NCI-H1694 (cell line): ENCODE results near the gene SLC9A9.
"Not testable (repeated sequence)": the region's sequence is repeated elsewhere in the genome, so short reads cannot be mapped to it uniquely, and the experiment has no call there.

ENCODE experiments used
- DNase-seq: peaks from one replicate; lab custom pipeline; 2025; lab: John Stamatoyannopoulos, UW

SLC9A9 gene

GRCh38 chr3:143287403-143287802 lies 560.9 kb downstream of the SLC9A9 start:
- DNase-seq = no peak

DNA sequence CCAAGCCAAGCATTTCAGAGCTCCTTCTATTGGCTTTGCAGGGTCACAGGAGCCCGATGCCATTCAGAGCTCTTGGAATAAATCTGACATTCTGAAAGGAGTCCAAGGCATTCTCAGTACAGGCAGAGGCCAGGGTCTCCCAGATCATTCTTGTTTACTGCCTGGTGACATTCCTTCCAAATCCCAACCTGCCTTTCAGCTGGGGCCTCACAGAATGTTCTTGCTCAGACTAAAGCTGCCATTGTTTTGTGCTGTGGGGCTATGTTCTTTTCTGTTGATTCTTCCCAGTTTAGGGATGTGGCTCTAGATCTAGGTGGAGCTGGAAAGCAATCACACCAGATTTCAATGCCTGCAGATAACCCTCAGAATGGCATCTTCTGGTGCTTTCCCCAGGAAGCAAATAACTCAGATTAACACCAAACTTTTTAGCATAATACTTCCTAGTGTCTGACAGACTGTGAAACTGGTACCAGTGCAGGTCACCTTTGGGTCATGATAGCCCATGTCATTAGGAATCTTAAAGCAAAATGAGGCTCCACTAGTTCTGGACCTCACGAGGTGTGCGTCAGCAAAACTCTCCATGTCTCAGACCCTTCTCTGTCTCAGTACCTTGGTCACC lies 561.8 kb downstream of the SLC9A9 start:
- no peak for DNase-seq

DNA sequence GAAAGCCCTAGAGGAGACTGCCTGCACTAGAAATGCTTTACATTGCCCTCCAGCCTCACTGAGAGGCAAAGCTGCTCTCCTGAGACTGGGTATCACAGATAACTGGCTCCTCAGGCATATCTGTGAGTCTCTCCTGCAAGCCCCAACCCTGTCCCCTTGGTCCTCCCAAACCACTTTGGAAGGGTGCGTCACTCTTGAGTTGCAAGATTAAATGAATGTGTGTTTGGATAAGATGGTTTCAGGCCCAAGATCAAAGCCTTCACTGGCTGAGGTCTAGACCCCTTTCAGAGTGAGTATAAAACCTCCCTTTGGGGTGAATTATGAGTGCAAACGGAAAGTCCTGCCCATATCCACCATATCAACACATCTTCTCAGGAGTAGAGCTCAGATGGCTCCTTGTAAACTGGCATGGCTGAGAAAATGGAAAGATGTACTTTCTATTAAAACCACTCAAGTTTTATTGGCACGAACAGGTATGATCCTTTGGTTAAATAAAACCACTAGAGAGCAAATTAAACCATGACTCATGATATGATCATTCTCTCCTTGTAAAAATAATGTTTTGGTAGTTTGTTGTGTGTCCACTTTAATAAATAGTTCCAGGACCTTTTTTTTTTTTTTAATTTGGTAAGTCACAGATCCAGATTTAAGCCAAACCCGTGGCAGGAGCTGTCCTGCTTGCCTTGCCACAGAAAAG lies 564.7 kb downstream of the SLC9A9 start:
- DNase-seq = no peak

- no peak for DNase-seq
Measured at GRCh38 chr3:143280984-143281383, 567.3 kb downstream of the SLC9A9 start.

DNA sequence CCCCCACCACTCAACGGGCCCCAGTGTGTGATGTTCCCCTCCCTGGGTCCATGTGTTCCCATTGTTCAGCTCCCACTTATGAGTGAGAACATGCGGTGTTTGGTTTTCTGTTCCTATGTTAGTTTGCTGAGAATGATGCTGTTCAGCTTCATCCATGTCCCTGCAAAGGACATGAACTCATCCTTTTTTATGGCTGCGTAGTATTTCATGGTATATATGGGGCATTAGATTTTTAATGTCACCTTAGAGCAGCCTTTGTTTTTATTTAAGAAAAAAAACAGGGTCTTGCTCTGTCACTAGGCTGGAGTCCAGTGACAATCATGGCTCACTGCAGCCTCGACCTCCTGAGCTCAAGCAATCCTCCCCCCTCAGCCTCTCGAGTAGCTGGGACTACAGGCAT lies 568.7 kb downstream of the SLC9A9 start:
- DNase-seq = not testable (repeated sequence)

GRCh38 chr3:143278721-143279120 lies 569.5 kb downstream of the SLC9A9 start:
- DNase-seq = no peak

GRCh38 chr3:143277531-143277930 lies 570.7 kb downstream of the SLC9A9 start:
- DNase-seq = no peak

GRCh38 chr3:143276592-143276991 lies 571.7 kb downstream of the SLC9A9 start:
- DNase-seq = no peak

DNA sequence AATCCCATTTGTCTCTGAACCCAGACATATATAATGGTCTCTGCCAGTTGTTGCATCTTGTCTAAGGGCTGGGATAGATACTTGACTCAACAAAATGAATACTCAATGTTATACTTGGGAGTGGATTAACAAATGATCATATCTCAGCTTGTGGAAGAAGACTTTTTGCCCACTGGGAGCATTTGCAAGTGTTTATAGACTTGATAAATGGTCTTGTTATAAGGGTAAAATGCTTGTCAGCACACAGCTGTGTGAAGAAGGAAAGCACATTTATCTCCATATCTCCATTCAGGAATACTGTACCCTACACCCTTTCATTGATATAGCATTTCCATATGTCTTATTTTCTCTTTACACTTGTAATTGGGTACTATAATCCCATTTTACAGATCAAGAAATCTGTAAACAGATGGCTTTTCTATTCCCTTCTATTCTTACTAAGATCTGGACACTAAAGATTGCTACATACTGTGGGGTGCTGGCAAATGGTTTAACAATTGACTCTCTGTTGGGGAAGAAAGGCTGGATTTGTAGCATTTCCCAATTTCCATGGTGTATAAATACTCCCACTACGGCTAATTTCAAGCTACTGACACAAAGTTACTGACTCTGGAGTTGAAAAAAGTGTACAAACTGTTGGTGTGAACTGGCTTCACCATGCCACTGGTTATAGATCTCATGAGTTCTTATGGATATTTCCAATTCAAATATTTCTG lies 574.1 kb downstream of the SLC9A9 start:
- DNase-seq = no peak

DNA sequence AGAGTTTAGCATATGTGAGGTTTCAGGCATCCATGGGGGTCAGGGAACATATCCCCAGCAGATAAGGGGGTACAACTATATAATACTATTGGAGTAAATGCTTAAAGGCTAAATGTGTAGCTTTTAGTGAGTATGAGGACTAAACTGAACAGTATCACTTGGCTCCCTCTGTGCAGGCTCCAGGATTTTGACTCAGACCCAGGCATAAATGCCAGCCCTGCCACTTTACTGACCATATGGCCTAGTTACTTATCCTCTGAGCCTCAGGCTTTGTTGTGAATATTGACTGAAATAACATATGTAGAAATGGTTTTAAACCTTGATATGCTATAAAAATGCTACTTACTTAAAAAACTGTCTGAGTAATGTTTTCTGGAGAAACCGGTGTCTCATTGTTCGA lies 577.1 kb downstream of the SLC9A9 start:
- no peak for DNase-seq

DNA sequence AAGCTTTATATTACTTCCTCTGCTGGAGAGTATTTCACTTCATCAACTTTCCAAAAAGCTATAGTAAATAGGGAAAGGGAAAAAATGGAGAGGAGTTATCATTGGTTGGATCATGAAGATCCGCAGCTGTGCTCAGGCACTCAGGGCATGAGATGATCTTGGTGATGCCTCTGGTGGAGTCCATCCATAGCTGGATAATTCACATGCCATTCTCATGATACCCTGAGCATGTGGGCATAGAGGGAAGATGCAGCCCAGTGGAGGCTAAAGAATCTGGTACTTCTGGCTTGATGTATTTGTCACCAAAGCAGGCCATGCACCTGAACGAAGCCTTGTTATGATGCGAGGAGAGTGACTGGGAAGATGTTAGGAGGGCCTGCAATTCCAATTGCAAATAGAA lies 578.5 kb downstream of the SLC9A9 start:
- DNase-seq = no peak

DNA sequence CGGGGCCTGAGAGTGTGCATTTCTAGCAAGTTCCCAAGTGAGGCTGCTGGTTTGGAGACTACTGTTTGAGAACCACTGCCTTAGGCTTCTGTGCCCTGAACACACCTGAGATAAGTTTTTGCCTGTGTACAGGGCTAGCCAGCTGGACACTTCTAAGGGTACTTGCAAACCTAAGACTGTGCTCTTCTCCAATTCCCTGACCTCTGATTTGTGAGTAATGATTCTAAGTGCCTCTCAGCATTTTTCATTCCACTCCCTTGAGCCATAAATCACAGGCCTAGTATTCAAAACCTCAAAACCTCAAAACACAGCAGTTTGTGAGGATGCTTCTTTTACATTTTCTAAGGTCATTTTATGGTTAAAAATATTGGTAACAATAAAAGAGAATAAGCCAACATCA lies 580.3 kb downstream of the SLC9A9 start:
- DNase-seq = no peak

- DNase-seq = no peak
Measured at GRCh38 chr3:143266927-143267326, 581.3 kb downstream of the SLC9A9 start.

DNA sequence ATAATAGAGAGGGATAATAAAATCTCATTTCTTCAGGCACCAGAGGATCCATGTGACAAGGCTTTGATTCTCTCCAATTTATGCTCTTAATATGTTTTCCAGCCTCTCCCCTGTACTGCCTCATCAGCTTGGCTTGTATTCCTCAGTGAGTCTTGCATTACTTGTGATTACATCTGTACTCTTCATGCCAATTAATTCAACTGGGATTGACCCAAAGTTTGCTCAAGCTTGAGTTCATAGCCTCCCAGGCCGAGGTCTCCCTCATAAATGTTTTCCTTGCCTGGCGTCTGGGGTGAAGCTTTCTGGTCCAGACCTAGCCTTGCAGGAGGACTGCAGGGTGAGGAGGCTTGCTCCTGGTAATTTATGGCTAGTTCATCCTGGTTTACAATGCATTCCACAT lies 581.8 kb downstream of the SLC9A9 start:
- DNase-seq = no peak

GRCh38 chr3:143265501-143266070 lies 582.7 kb downstream of the SLC9A9 start:
- DNase-seq = no peak

GRCh38 chr3:143263852-143264513 lies 584.3 kb downstream of the SLC9A9 start:
- no peak for DNase-seq

GRCh38 chr3:143261848-143262247 lies 586.4 kb downstream of the SLC9A9 start:
- no peak for DNase-seq

GRCh38 chr3:143258692-143259091 lies 589.6 kb downstream of the SLC9A9 start:
- no peak for DNase-seq

GRCh38 chr3:143256416-143256815 lies 591.9 kb downstream of the SLC9A9 start:
- no peak for DNase-seq

- no peak for DNase-seq
Measured at GRCh38 chr3:143255739-143256138, 592.5 kb downstream of the SLC9A9 start.

DNA sequence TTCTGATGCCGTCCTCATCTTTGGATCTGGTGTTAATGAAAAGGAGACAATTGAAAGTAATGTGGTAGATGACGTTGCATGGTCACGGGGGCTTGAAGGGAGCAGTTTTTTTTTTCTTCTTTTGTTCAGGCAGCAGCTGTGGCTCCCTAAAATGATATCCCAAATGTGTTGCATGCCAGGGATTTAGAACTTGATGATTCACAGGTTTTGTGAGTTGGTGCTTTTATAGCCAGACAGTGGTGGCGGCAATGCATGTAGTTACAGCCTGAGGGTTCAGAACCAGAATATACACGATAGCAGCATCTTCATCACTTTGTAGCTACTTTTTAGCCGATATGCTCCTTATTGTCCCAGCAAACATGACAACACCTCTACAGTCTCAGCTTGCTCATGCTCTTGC lies 595.3 kb downstream of the SLC9A9 start:
- no peak for DNase-seq

- DNase-seq = no peak
Measured at GRCh38 chr3:143249014-143249413, 599.3 kb downstream of the SLC9A9 start.
